ENCODE data around the gene PSMA7.

GRCh38 chr20:62089393-62089792, 53.8 kb downstream of the PSMA7 start:
- TF ChIP-seq POLR2A (IDR thresholded peaks at IDR 0.05; ENCODE audit: low read length) (no peak), GATA1 (IDR thresholded peaks at IDR 0.05; ENCODE audit: low read depth, low read length) (no peak)

Data from erythroblast (primary cell).